Measurements from ENCODE around the gene DSCAML1.

DSCAML1 gene

GRCh38 chr11:117570701-117571100 lies 226.3 kb downstream of the DSCAML1 start:
- DNase-seq: no peak

GRCh38 chr11:117569911-117570310 lies 227.1 kb downstream of the DSCAML1 start:
- DNase-seq: no peak

- no peak for DNase-seq
Measured at GRCh38 chr11:117565709-117566108, 231.3 kb downstream of the DSCAML1 start.

- no peak for DNase-seq
Measured at GRCh38 chr11:117564321-117564720, 232.7 kb downstream of the DSCAML1 start.

- DNase-seq: no peak
Measured at GRCh38 chr11:117563556-117563955, 233.5 kb downstream of the DSCAML1 start.

GRCh38 chr11:117562136-117562535 lies 234.9 kb downstream of the DSCAML1 start:
- DNase-seq: no peak

GRCh38 chr11:117560780-117561530 lies 236.1 kb downstream of the DSCAML1 start:
- DNase-seq: no peak

GRCh38 chr11:117559698-117560097 lies 237.3 kb downstream of the DSCAML1 start:
- DNase-seq: no peak

- DNase-seq: no peak
Measured at GRCh38 chr11:117557361-117557760, 239.7 kb downstream of the DSCAML1 start.

- DNase-seq: no peak
Measured at GRCh38 chr11:117554601-117555333, 242.2 kb downstream of the DSCAML1 start.

- no peak for DNase-seq
Measured at GRCh38 chr11:117552626-117553025, 244.4 kb downstream of the DSCAML1 start.

GRCh38 chr11:117551761-117552343 lies 245.2 kb downstream of the DSCAML1 start:
- DNase-seq: no peak

GRCh38 chr11:117550466-117550865 lies 246.6 kb downstream of the DSCAML1 start:
- no peak for DNase-seq

GRCh38 chr11:117549417-117549816 lies 247.6 kb downstream of the DSCAML1 start:
- DNase-seq: no peak

GRCh38 chr11:117548876-117549275 lies 248.1 kb downstream of the DSCAML1 start:
- DNase-seq: no peak

GRCh38 chr11:117547946-117548345 lies 249.1 kb downstream of the DSCAML1 start:
- DNase-seq: no peak

GRCh38 chr11:117547195-117547850 lies 249.7 kb downstream of the DSCAML1 start:
- DNase-seq: no peak

GRCh38 chr11:117546431-117547194 lies 250.4 kb downstream of the DSCAML1 start:
- no peak for DNase-seq

- DNase-seq: no peak
Measured at GRCh38 chr11:117545706-117546105, 251.3 kb downstream of the DSCAML1 start.

GRCh38 chr11:117544130-117544800 lies 252.8 kb downstream of the DSCAML1 start:
- no peak for DNase-seq

- no peak for DNase-seq
Measured at GRCh38 chr11:117541211-117541610, 255.8 kb downstream of the DSCAML1 start.
